NCI-H82 treated with DMSO at 0.1 percent for 48 hours (cell line): ENCODE results near the gene MFSD6.
"Not testable (repeated sequence)": the region's sequence is repeated elsewhere in the genome, so short reads cannot be mapped to it uniquely, and the experiment has no call there.

Source experiments
- DNase-seq: peaks from one replicate; lab custom pipeline; 2025; ENCODE audit not compliant: unreplicated experiment; lab: John Stamatoyannopoulos, UW

Gene MFSD6

GRCh38 chr2:190499273-190499672, 91.1 kb downstream of the MFSD6 start:
- no peak for DNase-seq

DNA sequence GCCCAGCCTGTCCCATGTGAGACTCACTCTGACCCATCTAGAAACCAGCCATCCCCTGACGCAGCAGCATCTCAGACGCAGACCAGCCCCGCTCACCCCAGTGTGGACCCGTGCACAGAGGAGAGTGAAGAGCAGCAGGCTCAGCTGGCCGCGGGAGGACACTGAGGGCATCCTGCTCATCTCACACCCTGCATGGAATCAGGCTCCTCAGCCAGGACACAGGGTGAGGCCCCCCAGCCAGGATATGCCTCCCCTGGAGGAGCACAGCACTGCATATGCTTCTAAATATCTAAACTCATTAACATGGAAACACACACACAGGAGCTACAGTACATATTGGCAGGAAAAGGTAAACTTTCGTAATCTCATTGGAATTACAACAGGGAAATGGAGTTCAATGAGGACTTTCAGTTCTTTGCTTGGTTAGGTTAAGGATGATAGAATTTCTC, 91.9 kb downstream of the MFSD6 start:
- no peak for DNase-seq

- DNase-seq = no peak
Observed at GRCh38 chr2:190501231-190501630, 93.1 kb downstream of the MFSD6 start.

GRCh38 chr2:190501702-190502407, 93.7 kb downstream of the MFSD6 start:
- no peak for DNase-seq

DNA sequence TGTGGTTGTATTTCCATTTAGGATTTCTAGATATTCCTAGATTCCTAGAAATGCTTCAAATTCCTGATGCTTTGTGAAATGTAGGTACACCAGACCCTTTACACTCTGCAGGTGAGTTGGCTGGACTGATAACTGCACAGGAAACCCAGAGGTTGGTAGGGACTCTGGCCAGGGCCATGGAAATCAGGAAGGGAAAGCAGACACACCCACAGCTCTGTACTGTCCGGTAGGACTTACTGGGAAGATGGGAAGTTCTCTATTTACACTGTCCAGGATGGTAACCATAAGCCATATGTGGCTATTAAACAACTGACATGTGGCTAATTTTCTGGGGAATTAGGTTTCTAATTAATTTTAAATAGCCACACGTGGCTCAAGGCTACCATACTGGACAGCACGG, 94.9 kb downstream of the MFSD6 start:
- no peak for DNase-seq

GRCh38 chr2:190504912-190505311, 96.8 kb downstream of the MFSD6 start:
- no peak for DNase-seq

GRCh38 chr2:190505696-190506095, 97.5 kb downstream of the MFSD6 start:
- DNase-seq = no peak

GRCh38 chr2:190506666-190507065, 98.5 kb downstream of the MFSD6 start:
- no peak for DNase-seq

- DNase-seq = no peak
Observed at GRCh38 chr2:190507135-190507534, 99.0 kb downstream of the MFSD6 start.

DNA sequence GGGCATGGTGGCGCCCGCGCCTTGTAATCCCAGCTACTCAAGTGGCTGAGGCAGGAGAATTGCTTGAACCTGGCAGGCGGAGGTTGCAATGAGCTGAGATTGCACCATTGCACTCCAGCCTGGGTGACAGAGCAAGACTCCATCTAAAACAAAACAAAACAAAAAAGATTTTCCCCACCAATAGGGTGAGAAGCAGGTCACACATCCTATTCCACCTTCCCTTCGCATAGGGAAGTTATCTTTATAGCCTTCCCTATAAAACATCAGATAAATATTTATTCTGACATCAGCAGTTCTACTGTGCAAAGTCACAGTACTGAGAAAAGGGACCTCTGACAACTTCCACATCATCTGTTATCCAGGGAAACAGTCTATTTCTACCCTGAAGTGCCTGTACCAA, 101.7 kb downstream of the MFSD6 start:
- not testable (repeated sequence) for DNase-seq

DNA sequence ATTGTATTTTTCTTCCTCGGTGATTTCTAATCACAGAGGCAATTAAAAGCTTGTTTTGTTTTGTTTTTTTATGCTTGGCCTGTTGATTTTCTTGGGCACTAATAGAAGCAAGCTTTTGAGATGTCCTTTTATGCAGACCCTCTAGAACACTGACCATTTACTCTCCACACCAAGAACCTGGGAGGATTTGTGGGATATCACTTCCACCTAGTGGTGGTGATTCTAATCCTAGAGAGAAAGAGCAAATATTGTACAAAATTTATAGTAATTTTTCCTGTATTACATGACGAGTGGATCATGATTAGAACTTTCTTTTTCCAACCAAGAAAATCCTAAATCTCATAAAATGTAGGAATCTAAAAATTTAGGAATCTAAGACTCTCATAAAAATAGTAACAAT, 102.9 kb downstream of the MFSD6 start:
- DNase-seq = peak; percentile 11

GRCh38 chr2:190512539-190513095, 104.5 kb downstream of the MFSD6 start:
- no peak for DNase-seq

- DNase-seq = no peak
Observed at GRCh38 chr2:190513877-190514276, 105.7 kb downstream of the MFSD6 start.

GRCh38 chr2:190514676-190515075, 106.5 kb downstream of the MFSD6 start:
- DNase-seq = no peak

DNA sequence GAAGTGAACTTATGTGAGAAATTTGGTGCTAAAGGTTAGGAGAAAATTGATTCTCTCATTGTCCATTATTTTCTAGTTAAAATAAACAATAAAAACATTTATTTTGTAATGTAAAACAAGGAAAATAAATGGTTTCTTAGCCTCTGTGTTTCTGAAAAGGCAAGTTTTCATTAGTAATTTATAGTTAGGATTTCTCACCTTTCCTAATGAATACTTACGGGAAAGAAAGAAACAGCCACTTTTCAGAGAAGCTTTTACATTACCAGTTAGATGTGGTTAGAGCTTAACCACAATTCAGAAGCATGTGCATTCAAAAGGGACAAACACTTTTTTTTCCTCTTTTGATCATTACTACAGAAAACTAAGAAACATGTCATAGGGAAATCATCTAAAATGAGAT, 107.5 kb downstream of the MFSD6 start:
- no peak for DNase-seq

GRCh38 chr2:190517468-190517867, 109.3 kb downstream of the MFSD6 start:
- no peak for DNase-seq

DNA sequence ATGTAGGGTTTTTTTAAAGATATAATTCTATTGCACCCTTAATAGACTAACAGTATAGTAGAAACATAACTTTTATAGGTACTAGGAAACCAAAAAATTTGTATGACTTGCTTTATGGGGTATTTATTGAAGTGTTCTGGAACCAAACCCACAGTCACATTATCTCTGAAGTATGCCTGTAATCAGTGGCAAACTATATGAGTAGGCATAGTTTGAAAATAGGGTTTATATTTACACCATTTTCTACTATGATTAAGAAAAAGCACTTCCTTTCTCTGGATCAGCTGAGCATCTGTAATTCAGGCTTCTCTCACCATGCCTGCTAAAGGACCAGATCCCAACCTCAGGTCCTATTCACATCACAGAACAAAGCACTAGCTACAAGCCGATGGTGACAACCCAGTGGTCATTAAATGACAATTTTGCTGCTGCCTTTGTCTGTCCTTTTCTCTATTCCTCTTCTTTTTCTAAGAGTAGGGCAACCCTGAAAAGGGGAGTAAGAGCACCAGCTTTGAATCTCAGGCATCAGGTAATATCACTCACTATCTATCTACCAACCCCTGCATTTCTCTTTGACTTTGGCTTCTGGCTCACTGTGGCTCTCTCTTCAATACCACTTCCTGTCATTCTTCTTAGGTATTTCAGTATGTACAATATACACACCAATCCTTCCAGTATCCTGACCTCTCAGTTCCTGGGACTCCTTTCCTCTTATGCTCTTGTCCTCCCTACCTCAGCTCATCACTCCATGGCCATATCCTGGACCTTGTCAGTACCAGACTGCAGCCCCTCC, 112.0 kb downstream of the MFSD6 start:
- DNase-seq = no peak

GRCh38 chr2:190524928-190525327, 116.8 kb downstream of the MFSD6 start:
- no peak for DNase-seq

GRCh38 chr2:190526105-190526750, 118.1 kb downstream of the MFSD6 start:
- no peak for DNase-seq

DNA sequence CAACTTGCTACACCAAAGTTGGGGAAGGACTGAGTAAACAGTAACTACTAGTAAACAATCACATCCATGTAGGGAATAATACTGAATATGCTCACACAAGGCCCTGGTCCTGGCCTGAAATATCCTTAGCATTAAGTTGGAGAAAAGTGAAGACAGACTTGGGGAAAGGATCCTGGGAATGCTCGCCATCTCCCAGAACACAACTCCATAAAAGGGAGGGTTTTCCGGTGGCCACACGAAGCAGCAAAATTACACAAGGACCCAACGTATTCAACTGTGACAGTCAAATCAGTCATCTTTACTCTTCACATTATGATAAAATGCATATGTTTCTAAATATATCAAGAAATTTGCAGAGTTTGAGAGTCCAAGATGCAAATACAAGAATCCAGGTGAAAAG, 119.1 kb downstream of the MFSD6 start:
- no peak for DNase-seq

- DNase-seq = no peak
Observed at GRCh38 chr2:190527918-190528317, 119.8 kb downstream of the MFSD6 start.
